H9 (cell line): ENCODE measurements around the gene ARL14EPL. TPM values are rescaled to one million over a fixed set of nuclear protein-coding genes. Genes with fewer than 3 reads are reported as not detected.

Experiments used
- DNase-seq: peaks from one replicate; pipeline ENCODE4 v3.0.0-alpha.2; 2017
- H2AFZ ChIP-seq: one replicate; pipeline ENCODE4 v1.6.1; 2013; ENCODE audit warnings: mild to moderate bottlenecking, low read length, control low read depth, moderate library complexity
- H2AK5ac ChIP-seq: 2 replicates; pipeline ENCODE4 v1.6.1; 2013; ENCODE audit warnings: low read length, control low read depth, mixed read lengths; ENCODE audit not compliant: insufficient read length
- H2BK120ac ChIP-seq: one replicate; pipeline ENCODE4 v1.6.1; 2013; ENCODE audit warnings: low read depth, mild to moderate bottlenecking, low read length, control low read depth, inconsistent platforms; ENCODE audit not compliant: poor library complexity, severe bottlenecking
- H2BK12ac ChIP-seq: 2 replicates; pipeline ENCODE4 v1.6.1; 2013; ENCODE audit warnings: low read length, control low read depth, mixed read lengths, low read depth; ENCODE audit not compliant: insufficient read length
- H2BK15ac ChIP-seq: 2 replicates; pipeline ENCODE4 v1.6.1; 2013; ENCODE audit warnings: low read depth, low read length, control low read depth
- H2BK20ac ChIP-seq: one replicate; pipeline ENCODE4 v1.6.1; 2013; ENCODE audit warnings: low read depth, mild to moderate bottlenecking, low read length, control low read depth, inconsistent platforms; ENCODE audit not compliant: poor library complexity, severe bottlenecking
- H2BK5ac ChIP-seq: 2 replicates; pipeline ENCODE4 v1.6.1; 2013; ENCODE audit warnings: low read length, control low read depth, mixed read lengths; ENCODE audit not compliant: insufficient read length
- H3K14ac ChIP-seq: 2 replicates; pipeline ENCODE4 v1.6.1; 2013; ENCODE audit warnings: low read length, control low read depth; ENCODE audit not compliant: insufficient read depth
- H3K18ac ChIP-seq: 2 replicates; pipeline ENCODE4 v1.6.1; 2013; ENCODE audit warnings: low read depth, mild to moderate bottlenecking, mixed read lengths, low read length, control low read depth; ENCODE audit not compliant: insufficient read length
- H3K23ac ChIP-seq: 2 replicates; pipeline ENCODE4 v1.6.1; 2013; ENCODE audit warnings: low read length, control low read depth, mixed read lengths, low read depth; ENCODE audit not compliant: insufficient read length
- H3K23me2 ChIP-seq: 2 replicates; pipeline ENCODE4 v1.6.1; 2013; ENCODE audit warnings: low read depth, mild to moderate bottlenecking, mixed read lengths, low read length, control low read depth; ENCODE audit not compliant: insufficient read length, poor library complexity, severe bottlenecking
- H3K27ac ChIP-seq: 2 replicates; pipeline ENCODE4 v1.5.1; 2013; ENCODE audit warnings: low read length, control low read depth, mixed read lengths, low read depth; ENCODE audit not compliant: insufficient read length
- H3K27me3 ChIP-seq: 2 replicates; pipeline ENCODE4 v1.6.1; 2013; ENCODE audit warnings: low read length, control low read depth, inconsistent platforms; ENCODE audit not compliant: insufficient read depth
- H3K4ac ChIP-seq: 2 replicates; pipeline ENCODE4 v1.6.1; 2013; ENCODE audit warnings: low read depth, mild to moderate bottlenecking, control low read depth, inconsistent platforms, low read length, moderate library complexity
- H3K4me1 ChIP-seq: 2 replicates; pipeline ENCODE4 v1.6.1; 2013; ENCODE audit warnings: low read length, control low read depth, inconsistent platforms; ENCODE audit not compliant: insufficient read depth
- H3K4me2 ChIP-seq: 2 replicates; pipeline ENCODE4 v1.6.1; 2013; ENCODE audit warnings: low read length, control low read depth, mixed read lengths; ENCODE audit not compliant: insufficient read length, insufficient read depth
- H3K56ac ChIP-seq: 2 replicates; pipeline ENCODE4 v1.6.1; 2013; ENCODE audit warnings: low read depth, mild to moderate bottlenecking, mixed read lengths, low read length, control low read depth; ENCODE audit not compliant: insufficient read length
- H3K79me1 ChIP-seq: 2 replicates; pipeline ENCODE4 v1.6.1; 2013; ENCODE audit warnings: low read depth, mild to moderate bottlenecking, moderate library complexity, low read length, control low read depth, inconsistent platforms; ENCODE audit not compliant: insufficient read depth, poor library complexity, severe bottlenecking
- H3K79me2 ChIP-seq: 2 replicates; pipeline ENCODE4 v1.6.1; 2013; ENCODE audit warnings: low read length, control low read depth, inconsistent platforms; ENCODE audit not compliant: insufficient read depth
- H3K9ac ChIP-seq: 2 replicates; pipeline ENCODE4 v1.6.1; 2013; ENCODE audit warnings: low read length, control low read depth, mixed read lengths; ENCODE audit not compliant: insufficient read length; ENCODE audit errors: extremely low read depth
- H3K9me3 ChIP-seq: one replicate; pipeline ENCODE4 v1.6.1; 2013; ENCODE audit warnings: low read depth, low read length, inconsistent platforms; ENCODE audit not compliant: control insufficient read depth
- H3T11ph ChIP-seq: one replicate; pipeline ENCODE4 v1.6.1; 2013; ENCODE audit warnings: mild to moderate bottlenecking, low read length, control low read depth, inconsistent platforms
- H4K20me1 ChIP-seq: one replicate; pipeline ENCODE4 v1.6.1; 2013; ENCODE audit not compliant: control insufficient read depth, insufficient read length, insufficient read depth
- H4K5ac ChIP-seq: 2 replicates; pipeline ENCODE4 v1.6.1; 2013; ENCODE audit warnings: low read depth, mild to moderate bottlenecking, mixed read lengths, low read length, control low read depth; ENCODE audit not compliant: insufficient read length
- H4K8ac ChIP-seq: replicated peaks from 2 replicates; pipeline ENCODE4 v1.6.1; 2013; ENCODE audit warnings: low read length, control low read depth, mixed read lengths, low read depth; ENCODE audit not compliant: insufficient read length
- H4K91ac ChIP-seq: 2 replicates; pipeline ENCODE4 v1.6.1; 2013; ENCODE audit warnings: low read depth, mild to moderate bottlenecking, moderate library complexity, mixed read lengths, low read length, control low read depth; ENCODE audit not compliant: insufficient read length
- H3K27ac Mint-ChIP-seq, 3 experiments: 2 replicates in 2 of 3; 3 replicates in 1 of 3; pipeline ENCODE4 v1.8.0; 2020 to 2021; ENCODE audit warnings: mixed read lengths in 3 of 3, mild to moderate bottlenecking in 1 of 3, moderate library complexity in 1 of 3
- H3K27me3 Mint-ChIP-seq: 2 replicates; pipeline ENCODE4 v1.8.0; 2021; ENCODE audit warnings: low read depth, mild to moderate bottlenecking, moderate library complexity, mixed read lengths
- H3K36me3 Mint-ChIP-seq, 3 experiments: 2 replicates in 2 of 3; 3 replicates in 1 of 3; pipeline ENCODE4 v1.8.0; 2020 to 2021; ENCODE audit warnings: low read depth in 3 of 3, mixed read lengths in 3 of 3; ENCODE audit not compliant: insufficient read depth in 1 of 3
- H3K4me1 Mint-ChIP-seq, 2 experiments: 2 replicates each; pipeline ENCODE4 v1.8.0; 2020; ENCODE audit warnings: mixed read lengths in 2 of 2
- H3K4me3 Mint-ChIP-seq, 2 experiments: 2 replicates in 1 of 2; 3 replicates in 1 of 2; pipeline ENCODE4 v1.8.0; 2020 to 2021; ENCODE audit warnings: mild to moderate bottlenecking in 2 of 2, mixed read lengths in 2 of 2, moderate library complexity in 1 of 2
- H3K9me3 Mint-ChIP-seq, 2 experiments: 2 replicates in 1 of 2; 3 replicates in 1 of 2; pipeline ENCODE4 v1.8.0; 2020; ENCODE audit warnings: mild to moderate bottlenecking in 2 of 2, mixed read lengths in 2 of 2, moderate library complexity in 1 of 2
- CTCF ChIP-seq: fragments of 200-600 bp; sonication (generic); conservative IDR thresholded peaks from 3 replicates; pipeline ENCODE4 v1.8.0; 2021; ENCODE audit warnings: antibody characterized with exemption, mild to moderate bottlenecking
- WGBS: extraction: QIAGEN DNeasy Blood & Tissue Kit; methylation state at CpG from one replicate; pipeline ENCODE4 v1.1.7; 2013; ENCODE audit warnings: missing lambda C conversion rate, low lambda C conversion rate, mixed read lengths; ENCODE audit not compliant: insufficient read length; ENCODE audit errors: extremely low coverage; 5-methylcytosine and 5-hydroxymethylcytosine counted together
- total RNA-seq: library from RNA; stranded (reverse); gene quantifications from 2 replicates; pipeline ENCODE4 v1.2.1, GENCODE V29; 2021

The ARL14EPL gene
- total RNA-seq, 1 experiment from 2014 or later = not detected

GRCh38 chr5:116045821-116046220 is 13.5 kb downstream of the ARL14EPL start:
- no peak for TF ChIP-seq CTCF
- Histone ChIP-seq H3K14ac (no peak overlapping the region), H3K9me3 (no peaks in the 10 kb centered on the region), H3K4ac (no peak overlapping the region), H3K79me2 (no peaks in the 10 kb centered on the region), H3K9ac (no peak overlapping the region), H2BK12ac (no peak overlapping the region), H4K20me1 (no peaks in the 10 kb centered on the region), H3K79me1 (no peaks in the 10 kb centered on the region), H3K23me2 (no peaks in the 10 kb centered on the region), H2BK5ac (no peak overlapping the region), H2BK20ac (no peak overlapping the region), H3T11ph (no peak overlapping the region), H4K91ac (no peak overlapping the region), H3K4me2 (no peak overlapping the region), H4K5ac (no peak overlapping the region), H2AFZ (no peak overlapping the region), H3K18ac (no peak overlapping the region), H2BK120ac (no peak overlapping the region), H4K8ac (no peak overlapping the region), H3K27me3 (no peaks in the 10 kb centered on the region), H3K27ac (no peak overlapping the region), H3K56ac (no peak overlapping the region), H3K4me1 (no peaks in the 10 kb centered on the region), H2AK5ac (no peak overlapping the region), H3K23ac (no peak overlapping the region), H2BK15ac (no peak overlapping the region)
- H3K27ac Mint-ChIP-seq = no peak overlapping the region
- H3K4me1 Mint-ChIP-seq = peaks cover 0 to 2% of the 10 kb centered on the region in 2 experiments; a peak in 1 of 4 replicates
- no peaks in the 10 kb centered on the region for H3K27me3 Mint-ChIP-seq
- DNase-seq = no peak
- no peak overlapping the region for H3K4me3 Mint-ChIP-seq
- H3K9me3 Mint-ChIP-seq = no peaks in the 10 kb centered on the region
- H3K36me3 Mint-ChIP-seq = no peaks in the 10 kb centered on the region
- no CpG with 5 or more reads among the region's 2 CpGs for WGBS
